Liver (tissue), 9 donors: Measurements from ENCODE around the gene TOR3A. TPM values are rescaled to one million over a fixed set of nuclear protein-coding genes. Genes with fewer than 3 reads are reported as not detected.

ENCODE experiments used
- DNase-seq: peaks from one replicate; pipeline ENCODE4 v3.0.0-alpha.2; 2017; ENCODE audit warnings: low spot score
- H3K27ac ChIP-seq, 2 donors: one replicate each; pipeline ENCODE4 v1.7.0; 2013; ENCODE audit warnings: inconsistent platforms in 2 of 2, low read length in 2 of 2, control low read depth in 1 of 2, low read depth in 1 of 2, mild to moderate bottlenecking in 1 of 2
- H3K27me3 ChIP-seq, 4 donors: one replicate each; pipeline versions ENCODE4 v1.6.1 to v1.7.0; 2013; ENCODE audit warnings: low read length in 3 of 4, inconsistent platforms in 1 of 4, mild to moderate bottlenecking in 1 of 4, moderate library complexity in 1 of 4; ENCODE audit not compliant: control insufficient read depth in 4 of 4, insufficient read depth in 4 of 4
- H3K36me3 ChIP-seq, 4 donors: one replicate each; pipeline versions ENCODE4 v1.6.1 to v1.7.0; 2013; ENCODE audit warnings: low read length in 3 of 4, mild to moderate bottlenecking in 3 of 4, low read depth in 1 of 4, moderate library complexity in 1 of 4; ENCODE audit not compliant: control insufficient read depth in 4 of 4, insufficient read depth in 3 of 4
- H3K4me1 ChIP-seq, 4 donors: one replicate each; pipeline versions ENCODE4 v1.6.1 to v1.7.0; 2013; ENCODE audit warnings: low read length in 3 of 4, mild to moderate bottlenecking in 3 of 4, moderate library complexity in 1 of 4; ENCODE audit not compliant: control insufficient read depth in 4 of 4, insufficient read depth in 4 of 4
- H3K4me3 ChIP-seq, 3 donors: one replicate each; pipeline versions ENCODE4 v1.6.1 to v1.7.0; 2013; ENCODE audit warnings: low read length in 3 of 3, control low read depth in 1 of 3, low read depth in 1 of 3, mild to moderate bottlenecking in 1 of 3
- H3K9ac ChIP-seq, 2 donors: one replicate each; pipeline ENCODE4 v1.7.0; 2013; ENCODE audit warnings: low read length in 2 of 2, mild to moderate bottlenecking in 2 of 2, moderate library complexity in 2 of 2, control low read depth in 1 of 2, low read depth in 1 of 2
- H3K9me3 ChIP-seq, 4 donors: one replicate each; pipeline versions ENCODE4 v1.6.1 to v1.7.0; 2013; ENCODE audit warnings: low read length in 3 of 4; ENCODE audit not compliant: control insufficient read depth in 4 of 4
- EGR1 ChIP-seq, 2 donors: IDR thresholded peaks; 2 replicates each; pipeline ENCODE4 v1.6.1; 2016 to 2018; ENCODE audit warnings: antibody characterized with exemption in 2 of 2, low read depth in 2 of 2
- FOXA1 ChIP-seq: IDR thresholded peaks from 2 replicates; pipeline ENCODE4 v1.6.1; 2016; ENCODE audit warnings: antibody characterized with exemption
- FOXA2 ChIP-seq: IDR thresholded peaks from 2 replicates; pipeline ENCODE4 v1.6.1; 2016; ENCODE audit warnings: antibody characterized with exemption
- GABPA ChIP-seq, 2 donors: IDR thresholded peaks in 1 of 2; conservative IDR thresholded peaks in 1 of 2; 2 replicates each; pipeline ENCODE4 v1.6.1; 2016; ENCODE audit warnings: antibody characterized with exemption in 2 of 2, mild to moderate bottlenecking in 1 of 2, moderate library complexity in 1 of 2
- HNF4A ChIP-seq, 2 donors: conservative IDR thresholded peaks; 2 replicates each; pipeline ENCODE4 v1.6.1; 2016; ENCODE audit warnings: antibody characterized with exemption in 2 of 2, mild to moderate bottlenecking in 2 of 2
- HNF4G ChIP-seq: IDR thresholded peaks from 2 replicates; pipeline ENCODE4 v1.6.1; 2016; ENCODE audit warnings: antibody characterized with exemption
- JUND ChIP-seq, 2 donors: IDR thresholded peaks; 2 replicates each; pipeline ENCODE4 v1.6.1; 2016; ENCODE audit warnings: antibody characterized with exemption in 2 of 2
- NR2F2 ChIP-seq: IDR thresholded peaks from 2 replicates; pipeline ENCODE4 v1.6.1; 2016; ENCODE audit warnings: antibody characterized with exemption
- RAD21 ChIP-seq, 2 donors: IDR thresholded peaks; 2 replicates each; pipeline ENCODE4 v1.6.1; 2016; ENCODE audit warnings: antibody characterized with exemption in 2 of 2, mild to moderate bottlenecking in 2 of 2
- RXRA ChIP-seq, 2 donors: IDR thresholded peaks; 2 replicates each; pipeline ENCODE4 v1.6.1; 2017 to 2018; ENCODE audit warnings: antibody characterized with exemption in 2 of 2, mild to moderate bottlenecking in 1 of 2
- SP1 ChIP-seq: IDR thresholded peaks from 2 replicates; pipeline ENCODE4 v1.6.1; 2018; ENCODE audit warnings: antibody characterized with exemption, mild to moderate bottlenecking
- YY1 ChIP-seq: IDR thresholded peaks from 2 replicates; pipeline ENCODE4 v1.6.1; 2016; ENCODE audit warnings: antibody characterized with exemption, mild to moderate bottlenecking
- WGBS: extraction: QIAGEN DNeasy Blood & Tissue Kit; methylation state at CpG from one replicate; pipeline ENCODE4 v1.1.7; 2013; 5-methylcytosine and 5-hydroxymethylcytosine counted together
- polyA plus RNA-seq, 2 donors: library from polyadenylated mRNA; stranded (reverse) in 1 of 2; unstranded in 1 of 2; fragments of 200-250 nt in 1 of 2; fragments of >200 nt in 1 of 2; fragmentation: Nextera tagmentation in 1 of 2; extraction: Ambion mirVana in 1 of 2; gene quantifications; one replicate each; pipeline versions ENCODE4 v1.2.1 to v1.2.3, GENCODE V29; 2013 to 2015
- total RNA-seq, 2 donors: library from RNA; depleted of rRNA; stranded (reverse); fragments of >200 nt; gene quantifications; one replicate each; pipeline ENCODE4 v1.2.3, GENCODE V29; 2014
- TF ChIP-seq, protein P1 (sequence below): IDR thresholded peaks from 2 replicates; pipeline ENCODE4 v1.6.1; 2016; ENCODE audit warnings: antibody characterized with exemption, mild to moderate bottlenecking
- TF ChIP-seq, protein P2 (sequence below): IDR thresholded peaks from 2 replicates; pipeline ENCODE4 v1.6.1; 2016; ENCODE audit warnings: antibody characterized with exemption
- TF ChIP-seq, protein P3 (sequence below): IDR thresholded peaks from 2 replicates; pipeline ENCODE4 v1.6.1; 2016; ENCODE audit warnings: antibody characterized with exemption
- TF ChIP-seq, protein P4 (sequence below): fragments of 150-350 bp; IDR thresholded peaks from 2 replicates; pipeline ENCODE4 v1.5.1; 2017; ENCODE audit warnings: improper control_type of control experiment, low read depth, low read length; ENCODE audit not compliant: missing input control
- TF ChIP-seq, protein P5 (sequence below): IDR thresholded peaks from 2 replicates; pipeline ENCODE4 v1.6.1; 2016; ENCODE audit warnings: antibody characterized with exemption
- donor health status: healthy.
- donor health status: healthy.
- donor health status: healthy.
- donor health status: healthy.
- donor health status: healthy.

TOR3A gene
- total and polyA plus RNA-seq, 4 donors = 14.3 to 31.0 (median 23.5) TPM

DNA sequence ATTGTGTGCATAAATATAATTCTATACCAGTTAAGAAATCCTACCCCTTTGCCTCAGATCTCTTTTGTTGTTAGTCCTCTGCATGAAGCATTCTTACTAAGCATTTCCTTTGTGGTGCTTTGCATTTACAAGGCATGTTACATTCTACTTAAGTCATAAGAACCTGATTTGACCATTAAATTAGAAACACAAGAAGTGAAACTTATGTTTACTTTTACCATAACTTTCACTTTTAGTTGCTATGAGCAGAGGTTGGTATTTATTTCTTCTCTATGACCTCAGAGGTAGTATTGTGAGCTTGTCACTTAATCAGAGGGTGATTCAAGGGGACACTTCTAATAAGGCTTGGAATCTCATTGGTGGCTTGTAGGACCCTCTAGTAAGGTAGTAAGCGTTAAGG, 47.1 kb upstream of the TOR3A start:
- Histone ChIP-seq H3K27ac (no peak overlapping the region), H3K9ac (no peak overlapping the region), H3K27me3 (no peaks in the 10 kb centered on the region), H3K36me3 (no peaks in the 10 kb centered on the region), H3K4me3 (no peak overlapping the region), H3K9me3 (no peaks in the 10 kb centered on the region), H3K4me1 (peaks cover 3 to 9% (median 6%) of the 10 kb centered on the region in 4 donors)
- no peak for TF ChIP-seq EGR1 (IDR thresholded peaks at IDR 0.05; ENCODE audit: low read depth in 2 of 2)
- TF ChIP-seq FOXA1 = no peak
- TF ChIP-seq, protein P1, sequence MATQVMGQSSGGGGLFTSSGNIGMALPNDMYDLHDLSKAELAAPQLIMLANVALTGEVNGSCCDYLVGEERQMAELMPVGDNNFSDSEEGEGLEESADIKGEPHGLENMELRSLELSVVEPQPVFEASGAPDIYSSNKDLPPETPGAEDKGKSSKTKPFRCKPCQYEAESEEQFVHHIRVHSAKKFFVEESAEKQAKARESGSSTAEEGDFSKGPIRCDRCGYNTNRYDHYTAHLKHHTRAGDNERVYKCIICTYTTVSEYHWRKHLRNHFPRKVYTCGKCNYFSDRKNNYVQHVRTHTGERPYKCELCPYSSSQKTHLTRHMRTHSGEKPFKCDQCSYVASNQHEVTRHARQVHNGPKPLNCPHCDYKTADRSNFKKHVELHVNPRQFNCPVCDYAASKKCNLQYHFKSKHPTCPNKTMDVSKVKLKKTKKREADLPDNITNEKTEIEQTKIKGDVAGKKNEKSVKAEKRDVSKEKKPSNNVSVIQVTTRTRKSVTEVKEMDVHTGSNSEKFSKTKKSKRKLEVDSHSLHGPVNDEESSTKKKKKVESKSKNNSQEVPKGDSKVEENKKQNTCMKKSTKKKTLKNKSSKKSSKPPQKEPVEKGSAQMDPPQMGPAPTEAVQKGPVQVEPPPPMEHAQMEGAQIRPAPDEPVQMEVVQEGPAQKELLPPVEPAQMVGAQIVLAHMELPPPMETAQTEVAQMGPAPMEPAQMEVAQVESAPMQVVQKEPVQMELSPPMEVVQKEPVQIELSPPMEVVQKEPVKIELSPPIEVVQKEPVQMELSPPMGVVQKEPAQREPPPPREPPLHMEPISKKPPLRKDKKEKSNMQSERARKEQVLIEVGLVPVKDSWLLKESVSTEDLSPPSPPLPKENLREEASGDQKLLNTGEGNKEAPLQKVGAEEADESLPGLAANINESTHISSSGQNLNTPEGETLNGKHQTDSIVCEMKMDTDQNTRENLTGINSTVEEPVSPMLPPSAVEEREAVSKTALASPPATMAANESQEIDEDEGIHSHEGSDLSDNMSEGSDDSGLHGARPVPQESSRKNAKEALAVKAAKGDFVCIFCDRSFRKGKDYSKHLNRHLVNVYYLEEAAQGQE = no peak
- TF ChIP-seq, protein P2, sequence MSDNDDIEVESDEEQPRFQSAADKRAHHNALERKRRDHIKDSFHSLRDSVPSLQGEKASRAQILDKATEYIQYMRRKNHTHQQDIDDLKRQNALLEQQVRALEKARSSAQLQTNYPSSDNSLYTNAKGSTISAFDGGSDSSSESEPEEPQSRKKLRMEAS = no peak
- TF ChIP-seq, protein P3, sequence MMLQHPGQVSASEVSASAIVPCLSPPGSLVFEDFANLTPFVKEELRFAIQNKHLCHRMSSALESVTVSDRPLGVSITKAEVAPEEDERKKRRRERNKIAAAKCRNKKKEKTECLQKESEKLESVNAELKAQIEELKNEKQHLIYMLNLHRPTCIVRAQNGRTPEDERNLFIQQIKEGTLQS = no peak
- TF ChIP-seq, protein P4, sequence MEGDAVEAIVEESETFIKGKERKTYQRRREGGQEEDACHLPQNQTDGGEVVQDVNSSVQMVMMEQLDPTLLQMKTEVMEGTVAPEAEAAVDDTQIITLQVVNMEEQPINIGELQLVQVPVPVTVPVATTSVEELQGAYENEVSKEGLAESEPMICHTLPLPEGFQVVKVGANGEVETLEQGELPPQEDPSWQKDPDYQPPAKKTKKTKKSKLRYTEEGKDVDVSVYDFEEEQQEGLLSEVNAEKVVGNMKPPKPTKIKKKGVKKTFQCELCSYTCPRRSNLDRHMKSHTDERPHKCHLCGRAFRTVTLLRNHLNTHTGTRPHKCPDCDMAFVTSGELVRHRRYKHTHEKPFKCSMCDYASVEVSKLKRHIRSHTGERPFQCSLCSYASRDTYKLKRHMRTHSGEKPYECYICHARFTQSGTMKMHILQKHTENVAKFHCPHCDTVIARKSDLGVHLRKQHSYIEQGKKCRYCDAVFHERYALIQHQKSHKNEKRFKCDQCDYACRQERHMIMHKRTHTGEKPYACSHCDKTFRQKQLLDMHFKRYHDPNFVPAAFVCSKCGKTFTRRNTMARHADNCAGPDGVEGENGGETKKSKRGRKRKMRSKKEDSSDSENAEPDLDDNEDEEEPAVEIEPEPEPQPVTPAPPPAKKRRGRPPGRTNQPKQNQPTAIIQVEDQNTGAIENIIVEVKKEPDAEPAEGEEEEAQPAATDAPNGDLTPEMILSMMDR = no peak
- TF ChIP-seq, protein P5, sequence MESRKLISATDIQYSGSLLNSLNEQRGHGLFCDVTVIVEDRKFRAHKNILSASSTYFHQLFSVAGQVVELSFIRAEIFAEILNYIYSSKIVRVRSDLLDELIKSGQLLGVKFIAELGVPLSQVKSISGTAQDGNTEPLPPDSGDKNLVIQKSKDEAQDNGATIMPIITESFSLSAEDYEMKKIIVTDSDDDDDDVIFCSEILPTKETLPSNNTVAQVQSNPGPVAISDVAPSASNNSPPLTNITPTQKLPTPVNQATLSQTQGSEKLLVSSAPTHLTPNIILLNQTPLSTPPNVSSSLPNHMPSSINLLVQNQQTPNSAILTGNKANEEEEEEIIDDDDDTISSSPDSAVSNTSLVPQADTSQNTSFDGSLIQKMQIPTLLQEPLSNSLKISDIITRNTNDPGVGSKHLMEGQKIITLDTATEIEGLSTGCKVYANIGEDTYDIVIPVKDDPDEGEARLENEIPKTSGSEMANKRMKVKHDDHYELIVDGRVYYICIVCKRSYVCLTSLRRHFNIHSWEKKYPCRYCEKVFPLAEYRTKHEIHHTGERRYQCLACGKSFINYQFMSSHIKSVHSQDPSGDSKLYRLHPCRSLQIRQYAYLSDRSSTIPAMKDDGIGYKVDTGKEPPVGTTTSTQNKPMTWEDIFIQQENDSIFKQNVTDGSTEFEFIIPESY = no peak
- no peak for TF ChIP-seq JUND (IDR thresholded peaks at IDR 0.05)
- no peak for TF ChIP-seq HNF4A (conservative IDR thresholded peaks at IDR 0.05)
- no peak for TF ChIP-seq RXRA (IDR thresholded peaks at IDR 0.05)
- TF ChIP-seq RAD21 (IDR thresholded peaks at IDR 0.05) = no peak
- no peak for TF ChIP-seq HNF4G
- no peak for TF ChIP-seq YY1
- no peak for TF ChIP-seq NR2F2
- TF ChIP-seq FOXA2 = no peak
- TF ChIP-seq GABPA (IDR thresholded peaks at IDR 0.05 in 1 of 2, conservative IDR thresholded peaks at IDR 0.05 in 1 of 2) = no peak
- TF ChIP-seq SP1 = no peak
- 93% methylated on average over 1 of the region's 1 CpG for WGBS
- DNase-seq = no peak
